HG03520 (cell line): ENCODE data around the gene RAB4A.
"Not testable (repeated sequence)": the region's sequence is repeated elsewhere in the genome, so short reads cannot be mapped to it uniquely, and the experiment has no call there.

Experiments
- ATAC-seq: cut with Tn5 transposase; IDR thresholded peaks from one replicate; pipeline ENCODE4 v1.9.1; 2021; ENCODE audit warnings: mild to moderate bottlenecking, moderate library complexity; ENCODE audit not compliant: unreplicated experiment

Gene RAB4A

GRCh38 chr1:229271448-229272159, 693 bp downstream of the RAB4A start:
- ATAC-seq: peak; percentile 38

- no peak for ATAC-seq
These were observed 1.6 kb downstream of the RAB4A start for GRCh38 chr1:229272164-229273158.

GRCh38 chr1:229273507-229274232, 2.8 kb downstream of the RAB4A start:
- no peak for ATAC-seq

- ATAC-seq: no peak
These were observed 4.1 kb downstream of the RAB4A start for GRCh38 chr1:229275005-229275404.

- ATAC-seq: no peak
These were observed 7.3 kb downstream of the RAB4A start for GRCh38 chr1:229278120-229278741.

- no peak for ATAC-seq
These were observed 8.3 kb downstream of the RAB4A start for GRCh38 chr1:229279242-229279641.

GRCh38 chr1:229280037-229280828, 9.3 kb downstream of the RAB4A start:
- ATAC-seq: no peak

- no peak for ATAC-seq
These were observed 10.0 kb downstream of the RAB4A start for GRCh38 chr1:229280921-229281320.

- no peak for ATAC-seq
These were observed 10.5 kb downstream of the RAB4A start for GRCh38 chr1:229281339-229281926.

GRCh38 chr1:229282295-229282823, 11.4 kb downstream of the RAB4A start:
- ATAC-seq: no peak

- no peak for ATAC-seq
These were observed 12.3 kb downstream of the RAB4A start for GRCh38 chr1:229283183-229283611.

GRCh38 chr1:229284887-229285286, 14.0 kb downstream of the RAB4A start:
- ATAC-seq: no peak

GRCh38 chr1:229285440-229285839, 14.5 kb downstream of the RAB4A start:
- ATAC-seq: no peak

- ATAC-seq: no peak
These were observed 15.3 kb downstream of the RAB4A start for GRCh38 chr1:229286099-229286766.

GRCh38 chr1:229287267-229287666, 16.4 kb downstream of the RAB4A start:
- no peak for ATAC-seq

- no peak for ATAC-seq
These were observed 17.6 kb downstream of the RAB4A start for GRCh38 chr1:229288516-229288915.

- ATAC-seq: not testable (repeated sequence)
These were observed 20.8 kb downstream of the RAB4A start for GRCh38 chr1:229291686-229292085.

GRCh38 chr1:229293528-229294204, 22.8 kb downstream of the RAB4A start:
- no peak for ATAC-seq
